Left renal cortex interstitium (tissue), 4 donors: ENCODE data around the gene ZBTB42. TPM values are rescaled to one million over a fixed set of nuclear protein-coding genes. Genes with fewer than 3 reads are reported as not detected.

ENCODE experiments used
- DNase-seq, 4 donors: peaks; one replicate each; pipeline ENCODE4 v3.0.0-alpha.2; 2013; ENCODE audit warnings: low read depth in 4 of 4, low spot score in 2 of 4, missing footprints in 1 of 4
- polyA plus RNA-seq, 4 donors: library from polyadenylated mRNA; unstranded; fragments of 120-200 nt; gene quantifications; one replicate each; pipeline ENCODE4 v1.2.1, GENCODE V29; 2013; ENCODE audit not compliant: insufficient read length in 4 of 4

ZBTB42 gene
- polyA plus RNA-seq, 4 donors, result 4.1 to 5.9 (median 4.5) TPM

- no peak for DNase-seq
These were observed 19.4 kb upstream of the ZBTB42 start for GRCh38 chr14:104781271-104782077.

GRCh38 chr14:104782086-104782807 is 18.7 kb upstream of the ZBTB42 start:
- no peak for DNase-seq

GRCh38 chr14:104782808-104783139 is 18.1 kb upstream of the ZBTB42 start:
- no peak for DNase-seq

- DNase-seq, result no peak
These were observed 17.2 kb upstream of the ZBTB42 start for GRCh38 chr14:104783484-104784217.

- no peak for DNase-seq
These were observed 16.7 kb upstream of the ZBTB42 start for GRCh38 chr14:104784218-104784568.

- DNase-seq, result no peak
These were observed 15.8 kb upstream of the ZBTB42 start for GRCh38 chr14:104784846-104785707.

GRCh38 chr14:104785708-104786080 is 15.2 kb upstream of the ZBTB42 start:
- no peak for DNase-seq

GRCh38 chr14:104786091-104786586 is 14.8 kb upstream of the ZBTB42 start:
- DNase-seq, result no peak

GRCh38 chr14:104786726-104787675 is 13.9 kb upstream of the ZBTB42 start:
- no peak for DNase-seq

GRCh38 chr14:104787736-104788135 is 13.2 kb upstream of the ZBTB42 start:
- no peak for DNase-seq

GRCh38 chr14:104788161-104788818 is 12.6 kb upstream of the ZBTB42 start:
- DNase-seq, result no peak

GRCh38 chr14:104788873-104789663 is 11.8 kb upstream of the ZBTB42 start:
- DNase-seq, result no peak

- DNase-seq, result no peak
These were observed 10.9 kb upstream of the ZBTB42 start for GRCh38 chr14:104789752-104790743.

GRCh38 chr14:104791425-104791824 is 9.5 kb upstream of the ZBTB42 start:
- DNase-seq, result no peak

GRCh38 chr14:104792101-104792884 is 8.6 kb upstream of the ZBTB42 start:
- DNase-seq, result no peak
